ENCODE measurements around the gene SLC5A10. TPM values are rescaled to one million over a fixed set of nuclear protein-coding genes. Genes with fewer than 3 reads are reported as not detected.

SLC5A10 gene
- total and polyA plus RNA-seq, 10 donors: 0.17 to 2.1 (median 1.5) TPM; not detected in 5

DNA sequence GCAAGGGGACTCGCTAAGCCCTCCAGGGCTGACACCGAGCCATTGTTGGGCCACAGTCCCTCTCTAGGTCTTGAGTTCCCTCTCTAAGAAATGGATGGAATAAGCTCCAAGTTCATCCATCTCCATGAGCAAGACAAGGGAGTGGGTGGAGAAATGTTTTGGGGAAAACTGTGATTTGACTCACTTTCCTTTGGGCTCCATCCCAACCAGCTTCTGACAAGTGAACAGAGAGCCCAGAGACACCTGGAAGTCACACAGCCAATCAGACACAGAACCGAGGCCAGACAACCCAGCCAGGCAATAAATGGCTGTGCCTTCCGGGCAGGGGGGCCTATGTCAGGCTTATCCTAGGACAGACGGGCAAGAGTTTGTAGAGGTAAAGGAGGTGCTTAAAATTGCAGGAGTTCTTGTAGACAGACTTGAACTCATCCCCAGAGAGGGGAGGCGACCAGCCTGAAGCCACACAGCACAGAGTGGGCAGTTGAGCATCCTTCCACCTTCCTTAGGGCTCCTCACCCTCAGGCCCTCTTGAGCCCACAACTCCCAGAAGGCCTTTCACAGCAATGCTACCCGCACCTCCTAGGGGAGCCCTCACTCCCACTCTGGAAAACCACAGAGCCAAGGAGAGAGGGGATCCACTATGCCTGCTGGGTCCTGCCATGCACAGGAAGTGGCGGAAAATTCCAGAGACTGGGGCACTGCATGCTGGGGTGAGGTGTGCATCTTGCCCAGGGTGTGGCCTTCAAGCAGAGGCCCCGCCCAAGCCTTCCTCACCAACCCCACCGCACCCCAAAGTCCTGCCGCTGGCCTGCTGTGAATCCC, 62.1 kb downstream of the SLC5A10 start:
- H3K36me3 ChIP-seq: no peaks in the 10 kb centered on the region
- TF ChIP-seq POLR2A (IDR thresholded peaks at IDR 0.05): no peak
- TF ChIP-seq POLR2AphosphoS5 (IDR thresholded peaks at IDR 0.05): no peak
- TF ChIP-seq, protein P1, sequence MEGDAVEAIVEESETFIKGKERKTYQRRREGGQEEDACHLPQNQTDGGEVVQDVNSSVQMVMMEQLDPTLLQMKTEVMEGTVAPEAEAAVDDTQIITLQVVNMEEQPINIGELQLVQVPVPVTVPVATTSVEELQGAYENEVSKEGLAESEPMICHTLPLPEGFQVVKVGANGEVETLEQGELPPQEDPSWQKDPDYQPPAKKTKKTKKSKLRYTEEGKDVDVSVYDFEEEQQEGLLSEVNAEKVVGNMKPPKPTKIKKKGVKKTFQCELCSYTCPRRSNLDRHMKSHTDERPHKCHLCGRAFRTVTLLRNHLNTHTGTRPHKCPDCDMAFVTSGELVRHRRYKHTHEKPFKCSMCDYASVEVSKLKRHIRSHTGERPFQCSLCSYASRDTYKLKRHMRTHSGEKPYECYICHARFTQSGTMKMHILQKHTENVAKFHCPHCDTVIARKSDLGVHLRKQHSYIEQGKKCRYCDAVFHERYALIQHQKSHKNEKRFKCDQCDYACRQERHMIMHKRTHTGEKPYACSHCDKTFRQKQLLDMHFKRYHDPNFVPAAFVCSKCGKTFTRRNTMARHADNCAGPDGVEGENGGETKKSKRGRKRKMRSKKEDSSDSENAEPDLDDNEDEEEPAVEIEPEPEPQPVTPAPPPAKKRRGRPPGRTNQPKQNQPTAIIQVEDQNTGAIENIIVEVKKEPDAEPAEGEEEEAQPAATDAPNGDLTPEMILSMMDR (IDR thresholded peaks at IDR 0.05 in 8 of 11, conservative IDR thresholded peaks at IDR 0.05 in 3 of 11): no peak
- H3K27me3 ChIP-seq (replicated peaks in 1 of 7): peaks cover 0 to 16% (median 0%) of the 10 kb centered on the region in 7 donors
- no peaks in the 10 kb centered on the region for H3K9me3 ChIP-seq
- no peak overlapping the region for H3K4me3 ChIP-seq
- H3K27ac ChIP-seq: no peak overlapping the region
- peak; percentile 18 for DNase-seq
- H3K4me1 ChIP-seq: no peaks in the 10 kb centered on the region
- intact Hi-C loops (cut with DNase I; ENCODE audit: low total_unique reads): loop anchor here (10.0 kb wide), 1 partner anchor 69 kb away; no protein-coding TSS in a partner anchor
- WGBS, 5 donors: 87 to 95% (median 92%) methylated on average over 9 to 11 of the region's 11 CpGs

DNA sequence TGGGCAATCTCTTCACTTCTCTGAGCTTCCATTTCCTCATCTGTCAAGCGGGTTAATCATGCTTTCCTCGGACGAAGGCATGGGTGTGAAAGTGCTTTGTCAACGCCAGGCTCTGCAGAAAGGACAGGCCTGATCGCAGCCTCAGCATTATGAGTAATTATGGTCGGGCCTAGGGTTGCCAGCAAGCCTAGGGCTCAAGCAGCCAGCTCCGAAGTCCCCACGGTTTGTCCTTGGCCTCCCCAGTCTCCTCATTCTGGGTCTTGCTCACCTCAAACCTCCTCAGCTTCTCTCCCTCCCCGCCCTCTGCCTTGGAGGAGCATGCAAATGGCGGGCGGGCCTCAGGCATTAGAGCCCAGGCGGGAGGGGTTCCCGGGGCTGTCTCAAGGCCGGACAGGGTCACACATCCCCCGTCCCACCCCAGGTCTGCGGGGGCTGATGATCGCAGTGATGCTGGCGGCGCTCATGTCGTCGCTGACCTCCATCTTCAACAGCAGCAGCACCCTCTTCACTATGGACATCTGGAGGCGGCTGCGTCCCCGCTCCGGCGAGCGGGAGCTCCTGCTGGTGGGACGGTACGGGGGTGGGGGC, 62.8 kb downstream of the SLC5A10 start:
- DNase-seq: peak; percentile 65
- WGBS, 5 donors: 81 to 92% (median 86%) methylated on average over 23 to 29 of the region's 29 CpGs
- intact Hi-C loops (cut with DNase I; ENCODE audit: low total_unique reads): loop anchor here (10.0 kb wide), 1 partner anchor 70 kb away; no protein-coding TSS in a partner anchor
- no peak for TF ChIP-seq POLR2AphosphoS5 (IDR thresholded peaks at IDR 0.05)
- TF ChIP-seq POLR2A (IDR thresholded peaks at IDR 0.05): no peak
- TF ChIP-seq, protein P1 (IDR thresholded peaks at IDR 0.05 in 8 of 11, conservative IDR thresholded peaks at IDR 0.05 in 3 of 11): no peak
- H3K36me3 ChIP-seq: no peaks in the 10 kb centered on the region
- no peak overlapping the region for H3K27ac ChIP-seq
- H3K27me3 ChIP-seq (replicated peaks in 1 of 7): peaks cover 0 to 16% (median 0%) of the 10 kb centered on the region in 7 donors
- no peak overlapping the region for H3K4me3 ChIP-seq
- no peaks in the 10 kb centered on the region for H3K4me1 ChIP-seq
- no peaks in the 10 kb centered on the region for H3K9me3 ChIP-seq

- Histone ChIP-seq H3K9me3 (no peaks in the 10 kb centered on the region), H3K4me3 (no peak overlapping the region), H3K27ac (no peak overlapping the region), H3K4me1 (no peaks in the 10 kb centered on the region), H3K36me3 (peaks cover 0 to 3% (median 0%) of the 10 kb centered on the region in 6 donors), H3K27me3 (replicated peaks in 1 of 7) (peaks cover 0 to 16% (median 0%) of the 10 kb centered on the region in 7 donors)
- WGBS, 5 donors: 75 to 86% (median 81%) methylated on average over 7 of the region's 7 CpGs
- peak; percentile 49 for DNase-seq
- TF ChIP-seq POLR2AphosphoS5 (IDR thresholded peaks at IDR 0.05) (no peak), POLR2A (IDR thresholded peaks at IDR 0.05) (no peak)
- TF ChIP-seq, protein P1 (IDR thresholded peaks at IDR 0.05 in 8 of 11, conservative IDR thresholded peaks at IDR 0.05 in 3 of 11): no peak
- intact Hi-C loops (cut with DNase I; ENCODE audit: low total_unique reads): loop anchor here (10.0 kb wide), 1 partner anchor 71 kb away; no protein-coding TSS in a partner anchor
Measured at GRCh38 chr17:19015428-19015827, 63.5 kb downstream of the SLC5A10 start.

DNA sequence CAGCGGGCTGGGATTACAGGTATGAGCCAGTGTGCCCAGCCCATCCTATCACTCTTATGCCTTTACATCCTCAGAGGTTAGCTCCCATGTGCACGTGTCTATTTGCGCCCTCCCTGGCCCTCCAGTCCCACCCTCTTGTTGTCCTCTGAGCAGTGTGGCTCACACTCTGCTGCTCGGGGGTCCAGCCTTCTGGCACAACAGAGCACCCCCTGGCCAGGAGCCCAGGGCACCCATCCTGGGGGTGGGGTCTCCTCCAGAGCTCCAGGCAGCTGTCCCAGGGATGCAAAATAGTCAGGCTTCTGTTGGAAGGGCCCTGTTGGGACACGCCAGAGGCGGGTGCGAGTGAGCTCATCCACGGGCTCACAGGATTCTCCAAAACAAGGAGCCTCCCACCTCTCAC, 64.3 kb downstream of the SLC5A10 start:
- Histone ChIP-seq H3K4me3 (no peak overlapping the region), H3K36me3 (peaks cover 0 to 12% (median 4%) of the 10 kb centered on the region in 6 donors), H3K4me1 (no peaks in the 10 kb centered on the region), H3K27ac (no peak overlapping the region), H3K9me3 (no peaks in the 10 kb centered on the region), H3K27me3 (replicated peaks in 1 of 7) (peaks cover 0 to 16% (median 0%) of the 10 kb centered on the region in 7 donors)
- TF ChIP-seq, protein P1 (IDR thresholded peaks at IDR 0.05 in 8 of 11, conservative IDR thresholded peaks at IDR 0.05 in 3 of 11): no peak
- no peak for TF ChIP-seq POLR2A (IDR thresholded peaks at IDR 0.05)
- no peak for TF ChIP-seq POLR2AphosphoS5 (IDR thresholded peaks at IDR 0.05)
- intact Hi-C loops (cut with DNase I; ENCODE audit: low total_unique reads): loop anchor here (10.0 kb wide), 1 partner anchor 71 kb away; no protein-coding TSS in a partner anchor
- 79 to 94% (median 89%) methylated on average over 3 to 8 of the region's 8 CpGs for WGBS, 5 donors
- no peak for DNase-seq
